Hematopoietic multipotent progenitor cell treated with erythropoietin and hydrocortisone succinate and interleukin-3 and kit ligand, for 6 days (in vitro differentiated cells): Measurements from ENCODE around the gene NEK8.

ENCODE experiments used
- DNase-seq: peaks from one replicate; pipeline ENCODE4 v3.0.0-alpha.2; 2015

The NEK8 gene

DNA sequence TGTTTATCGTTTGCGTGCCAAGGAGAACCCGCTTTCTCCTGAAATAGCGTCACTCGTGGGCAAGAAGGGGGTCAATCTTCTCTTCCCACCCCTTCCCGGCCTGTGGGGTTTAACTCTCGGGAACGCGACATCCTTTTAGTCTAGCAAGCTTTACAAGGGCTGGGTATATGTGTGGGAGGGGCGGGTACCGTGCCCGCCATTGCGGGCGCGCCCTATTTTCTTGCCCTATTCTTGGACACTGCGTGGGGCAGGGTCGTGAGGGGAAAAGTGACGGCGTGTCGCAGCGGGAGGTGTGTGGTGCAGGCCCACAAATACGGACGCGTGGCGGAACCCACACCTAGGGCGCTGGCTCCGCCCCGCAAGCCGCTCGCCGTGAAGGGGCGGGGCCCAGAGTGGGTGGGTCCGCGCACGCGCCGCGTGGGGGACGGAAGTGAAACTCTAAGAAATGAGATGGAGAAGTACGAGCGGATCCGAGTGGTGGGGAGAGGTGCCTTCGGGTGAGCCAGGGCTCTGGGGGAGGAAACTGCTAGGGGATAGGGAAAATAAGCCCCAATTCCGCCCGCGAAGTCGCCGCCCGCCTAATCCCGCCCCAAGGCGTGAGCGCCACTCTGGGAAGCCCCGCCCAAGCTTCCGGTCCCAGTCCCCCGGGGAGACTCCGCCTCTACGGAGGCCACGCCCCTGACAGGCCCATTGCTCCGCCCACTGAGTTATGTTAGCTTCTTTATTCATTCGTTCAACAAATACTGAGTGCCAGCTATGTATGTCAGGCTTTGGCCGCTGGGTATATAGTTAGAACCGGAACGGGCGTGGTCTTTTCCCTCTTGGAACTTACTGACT is at the start of gene NEK8:
NEK8 (plus strand) TSS at position 425 of the 837 bp plus-strand sequence; CDS start at position 451, 26 bp downstream.
- peak; percentile 98 for DNase-seq

DNA sequence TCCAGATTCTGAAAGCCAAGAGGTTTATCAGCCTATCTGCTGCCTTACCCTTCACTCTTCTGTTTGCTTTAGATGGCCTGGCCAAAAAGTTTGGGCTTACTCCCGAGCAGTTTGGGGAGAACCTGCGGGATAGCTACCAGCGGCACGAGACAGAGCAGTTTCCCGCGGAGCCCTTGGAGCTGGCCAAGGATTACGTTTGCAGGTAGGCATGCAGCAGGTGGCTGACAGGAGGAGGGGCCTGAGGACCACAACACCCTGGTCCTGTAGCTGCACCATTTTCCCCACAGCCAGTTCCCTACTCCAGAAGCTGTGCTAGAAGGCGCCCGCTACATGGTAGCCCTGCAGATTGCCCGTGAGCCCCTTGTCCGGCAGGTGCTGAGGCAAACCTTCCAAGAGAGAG is 45.9 kb upstream of the NEK8 start:
- no peak for DNase-seq

DNA sequence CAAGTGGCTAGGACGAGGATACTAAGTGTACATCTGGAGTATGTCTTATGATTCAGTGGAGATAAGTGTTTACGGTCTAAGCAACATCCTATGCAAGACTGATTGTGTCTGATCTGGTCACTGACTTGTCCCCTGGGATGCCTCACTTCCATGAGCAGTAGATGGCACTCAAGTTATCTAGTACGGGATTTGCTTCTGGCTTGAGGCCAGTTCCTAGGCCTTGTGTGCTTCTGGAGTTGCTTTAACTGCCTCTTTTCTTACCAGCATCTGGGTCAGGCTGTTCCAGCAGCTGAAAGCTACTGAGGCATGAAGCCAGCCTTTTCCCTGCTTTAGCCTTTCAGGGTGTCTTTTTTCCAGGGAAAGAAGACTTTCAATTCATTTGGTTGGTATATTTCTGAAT is 43.6 kb upstream of the NEK8 start:
- no peak for DNase-seq

DNA sequence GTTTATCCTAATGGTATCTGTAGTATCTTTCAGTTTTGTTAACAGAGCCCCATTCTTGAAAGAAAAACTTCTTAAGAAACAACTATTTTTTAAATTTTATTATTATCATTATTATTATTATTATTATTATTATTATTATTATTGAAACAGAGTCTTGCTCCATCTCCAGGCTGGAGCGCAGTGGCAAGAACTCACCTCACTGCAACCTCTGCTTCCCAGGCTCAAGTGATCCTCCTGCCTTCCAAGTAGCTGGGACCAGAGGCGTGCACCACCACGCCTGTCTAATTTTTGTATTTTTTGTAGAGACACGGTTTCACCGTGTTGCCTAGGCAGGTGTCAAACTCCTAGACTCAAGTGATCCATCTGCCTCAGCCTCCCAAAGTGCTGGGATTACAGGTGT is 43.2 kb upstream of the NEK8 start:
- DNase-seq: no peak

DNA sequence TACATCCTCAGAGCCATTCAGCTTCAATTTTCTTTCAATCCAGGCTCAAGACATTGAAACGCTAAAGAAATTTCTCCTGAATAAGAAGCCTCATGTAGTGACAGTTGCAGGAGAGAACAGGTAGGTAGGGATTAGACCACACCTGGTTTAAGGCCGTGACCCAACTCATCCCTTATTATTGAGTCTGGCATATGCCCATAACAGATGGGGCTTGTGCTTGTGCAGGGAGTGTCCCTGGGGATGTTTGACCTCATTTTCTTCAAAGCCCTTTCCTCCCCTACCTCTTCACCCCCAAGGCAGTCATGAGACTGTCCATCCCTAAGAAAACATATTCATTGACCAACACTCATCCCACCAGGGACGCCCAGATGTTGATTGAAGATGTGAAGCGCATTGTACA is 42.3 kb upstream of the NEK8 start:
- no peak for DNase-seq

DNA sequence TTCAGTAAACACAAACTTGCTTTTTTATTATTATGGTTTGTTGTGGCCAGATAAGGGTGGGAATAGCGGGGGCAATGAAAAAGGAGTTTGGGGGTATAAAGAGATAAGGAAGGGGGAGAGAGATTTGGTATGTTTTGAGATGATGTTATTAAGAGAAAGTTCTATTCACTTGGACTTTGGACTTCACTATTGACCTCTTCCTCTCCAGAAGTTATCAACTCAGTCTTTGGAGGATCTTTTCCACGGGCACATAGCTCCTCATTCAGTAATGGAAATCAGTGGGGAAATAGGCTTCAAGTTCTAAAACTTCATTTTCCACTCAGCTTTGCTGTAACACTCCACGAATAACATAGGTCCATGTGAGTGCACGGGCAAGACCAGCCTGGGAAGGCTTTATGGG is 40.1 kb upstream of the NEK8 start:
- DNase-seq: no peak

DNA sequence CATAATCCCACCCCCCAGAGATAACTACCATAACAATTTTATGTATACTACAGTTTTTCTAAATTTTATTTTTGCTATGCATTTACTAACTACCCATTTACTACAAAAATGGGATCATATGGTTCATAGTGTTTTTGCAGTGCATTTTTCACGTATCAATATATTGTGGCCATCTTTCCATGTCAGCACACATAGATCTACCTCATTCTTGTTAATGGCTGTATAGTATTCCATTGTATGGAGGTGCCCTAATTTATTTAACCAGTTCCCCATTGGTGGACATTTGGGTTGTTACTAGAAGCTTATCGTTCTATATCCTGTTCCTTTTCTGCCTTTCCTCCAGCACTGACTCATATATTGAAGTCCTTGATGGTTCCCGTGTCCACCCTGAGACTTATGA is 39.6 kb upstream of the NEK8 start:
- DNase-seq: no peak

DNA sequence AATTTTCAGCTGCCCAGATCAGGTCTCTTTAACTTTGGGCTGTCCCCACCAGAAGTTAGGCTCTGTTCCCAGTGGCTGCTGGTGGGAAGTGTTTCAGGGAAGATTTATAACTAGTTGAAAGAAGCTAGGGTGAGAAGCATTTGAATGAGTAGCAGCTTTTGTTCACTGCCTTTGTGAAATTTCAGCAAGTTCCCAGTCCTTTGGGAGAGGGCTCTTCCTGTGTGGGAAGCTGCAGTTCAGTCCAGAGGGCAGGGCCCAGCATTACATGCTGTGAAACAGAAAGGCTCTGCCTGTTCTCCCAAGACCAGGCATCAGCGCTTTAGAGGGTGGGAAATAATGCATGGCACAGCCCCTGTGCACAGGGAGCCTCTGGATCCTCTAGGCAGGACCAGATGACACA is 34.7 kb upstream of the NEK8 start:
- DNase-seq: no peak

DNA sequence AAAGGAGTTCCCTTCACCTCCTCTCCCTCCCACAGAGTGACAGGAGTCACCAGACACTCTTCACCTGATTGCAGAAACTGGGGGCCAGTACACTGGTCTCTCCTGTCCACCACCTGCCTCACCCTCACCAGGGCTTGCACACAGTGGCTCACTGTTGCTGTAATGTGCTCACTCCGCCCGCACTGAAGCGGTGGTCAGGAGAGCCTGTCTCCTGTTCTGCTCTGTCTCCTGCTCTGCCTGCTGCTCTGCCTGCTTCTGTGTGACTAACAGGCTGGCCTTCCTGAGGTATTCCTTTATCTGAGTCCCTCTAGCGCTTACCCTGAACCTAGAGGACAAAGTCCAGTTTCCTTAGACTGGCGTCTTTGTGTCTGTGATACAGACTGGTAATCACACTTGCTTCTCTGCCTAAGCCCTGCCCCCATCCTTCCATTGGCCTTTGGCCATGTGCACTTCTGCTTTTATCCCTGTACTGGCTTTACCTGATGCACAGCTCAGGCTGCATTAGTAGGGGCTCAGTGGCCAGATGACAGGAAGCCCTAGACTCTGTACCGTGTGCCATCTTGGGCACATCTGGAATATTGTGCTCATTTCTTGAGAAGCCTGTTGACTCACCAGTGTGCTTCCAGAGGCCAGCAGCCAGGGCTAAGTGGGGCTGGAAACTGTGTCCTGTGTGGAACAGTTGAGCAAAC is 30.2 kb upstream of the NEK8 start:
- no peak for DNase-seq

DNA sequence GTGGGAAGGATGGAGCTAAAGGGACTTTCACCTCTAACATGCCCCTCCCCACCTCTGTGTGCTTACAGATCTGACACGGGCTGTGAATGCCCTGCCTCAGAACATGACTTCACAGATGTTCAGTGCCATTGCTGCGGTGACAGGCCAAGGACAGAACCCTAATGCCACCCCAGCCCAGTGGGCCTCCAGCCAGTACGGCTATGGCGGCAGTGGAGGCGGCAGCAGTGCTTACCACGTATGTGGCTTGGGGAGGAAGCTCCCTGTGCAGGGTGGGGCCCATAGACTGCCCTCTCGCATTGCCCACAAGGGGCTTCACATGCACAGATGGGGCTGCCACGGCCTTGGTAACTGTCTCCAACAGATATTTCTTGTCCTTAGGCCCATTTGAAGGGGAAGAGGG is 28.3 kb upstream of the NEK8 start:
- DNase-seq: no peak

DNA sequence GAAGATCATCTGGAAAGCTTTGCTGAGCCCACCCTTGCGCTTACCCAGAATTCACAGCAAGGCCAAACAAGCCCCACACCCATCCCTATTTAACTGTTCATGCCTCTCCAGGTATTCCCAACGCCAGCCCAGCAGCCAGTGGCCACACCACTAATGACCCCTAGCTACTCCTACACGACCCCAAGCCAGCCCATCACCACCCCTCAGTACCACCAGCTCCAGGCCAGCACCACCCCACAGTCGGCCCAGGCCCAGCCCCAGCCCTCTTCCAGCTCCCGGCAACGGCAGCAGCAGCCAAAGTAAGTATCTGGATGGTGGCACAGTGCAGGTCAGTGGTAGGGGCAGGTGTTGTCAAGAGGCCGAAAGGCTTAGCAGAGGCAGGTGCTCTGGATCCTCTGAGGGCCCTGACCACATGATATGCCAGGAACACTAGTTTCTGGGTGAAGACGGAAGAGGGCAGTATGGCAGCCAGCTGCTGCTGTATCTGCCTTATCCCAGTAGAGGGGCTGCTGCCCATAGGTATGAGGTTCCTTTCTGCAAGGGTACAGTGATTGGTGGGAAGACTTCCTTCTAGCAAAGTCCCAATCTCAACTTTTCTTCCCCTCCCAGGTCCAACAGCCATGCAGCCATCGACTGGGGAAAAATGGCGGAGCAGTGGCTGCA is 27.6 kb upstream of the NEK8 start:
- DNase-seq: no peak

DNA sequence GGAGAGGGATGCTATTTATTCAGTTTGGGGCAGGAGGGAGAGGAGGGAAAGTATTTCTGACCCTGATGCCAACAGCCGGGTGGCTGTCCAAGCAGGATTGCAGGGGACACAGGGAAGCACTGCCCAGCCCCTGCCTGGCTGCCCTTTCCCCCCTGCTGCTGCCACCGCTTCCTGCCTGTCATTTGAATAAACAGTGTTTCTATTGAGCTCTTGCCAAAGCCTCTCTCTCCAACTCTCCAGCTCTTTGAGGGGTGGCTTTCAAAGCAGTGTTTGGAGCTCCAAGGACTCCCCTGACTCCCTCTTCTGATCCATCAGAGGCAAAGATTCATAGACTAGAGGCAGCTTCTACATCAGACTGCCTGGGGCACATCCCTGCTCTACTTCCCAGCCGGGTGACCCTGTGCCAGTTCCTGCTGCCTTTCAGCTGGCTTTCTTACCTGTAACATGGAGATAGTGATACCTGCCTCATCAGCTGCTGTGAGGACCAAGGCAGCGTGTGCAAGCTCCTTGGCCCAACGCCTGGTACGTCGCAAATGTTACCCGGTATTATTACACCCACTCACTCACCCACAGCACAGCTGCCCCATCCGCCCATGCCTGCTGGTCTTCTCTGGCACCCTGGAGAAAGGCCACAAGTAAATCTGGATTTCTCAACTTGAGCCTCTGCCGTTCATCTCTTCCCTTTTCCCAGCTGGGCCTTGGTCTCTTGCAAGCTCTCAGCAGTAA is 26.4 kb upstream of the NEK8 start:
- DNase-seq: no peak

DNA sequence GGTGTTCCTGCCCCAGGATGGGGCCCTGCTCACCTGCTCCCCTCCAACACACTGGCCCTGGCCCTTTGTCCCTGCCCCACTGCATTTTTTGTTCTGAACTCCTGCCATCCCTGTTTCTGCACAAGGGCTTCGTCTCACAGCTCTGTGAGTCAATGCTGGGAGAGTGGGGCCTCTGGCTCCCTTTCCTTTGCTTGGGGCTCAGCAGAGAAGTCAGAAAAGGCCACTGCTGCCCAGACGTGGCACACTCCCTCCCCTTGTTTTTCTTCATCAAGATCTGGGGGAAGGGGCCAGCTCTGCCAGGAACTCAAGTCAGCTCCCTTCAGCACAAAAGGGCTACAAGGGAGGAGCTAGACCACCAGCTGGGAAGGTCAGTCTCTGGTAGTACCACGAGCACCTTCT is 25.8 kb upstream of the NEK8 start:
- no peak for DNase-seq

DNA sequence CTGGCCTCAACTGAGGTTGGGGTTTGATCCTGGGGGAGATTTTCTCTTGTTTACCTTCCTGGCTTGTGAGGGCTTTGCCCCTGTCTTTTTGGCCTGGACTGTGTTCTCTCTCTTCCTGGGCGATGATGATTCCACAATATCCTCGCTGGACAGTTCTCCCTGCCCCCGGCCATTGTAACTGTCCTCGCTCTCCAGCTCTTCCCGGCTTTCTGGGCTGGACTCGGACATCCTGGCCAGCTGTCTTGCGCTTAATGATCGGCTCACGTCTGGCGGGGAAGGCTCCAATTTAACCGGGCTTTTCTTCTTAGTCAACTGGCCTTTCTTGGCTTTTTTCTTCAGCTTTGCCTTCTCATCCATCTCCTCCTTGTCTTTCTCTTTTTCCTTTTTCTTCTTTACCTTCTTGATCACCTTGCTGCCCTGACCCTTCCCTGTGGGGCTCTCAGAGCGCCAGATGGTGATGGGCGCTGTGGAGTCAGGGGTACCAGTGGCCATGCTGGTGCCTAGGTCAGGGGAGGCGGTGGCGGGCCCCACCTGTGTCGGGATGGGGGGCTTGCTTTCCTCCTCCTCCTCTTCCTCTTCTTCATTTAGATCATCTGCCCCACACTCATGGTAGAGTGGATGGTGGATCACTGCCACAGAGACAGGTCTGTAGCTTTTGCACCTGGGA is 24.9 kb upstream of the NEK8 start:
- DNase-seq: no peak

DNA sequence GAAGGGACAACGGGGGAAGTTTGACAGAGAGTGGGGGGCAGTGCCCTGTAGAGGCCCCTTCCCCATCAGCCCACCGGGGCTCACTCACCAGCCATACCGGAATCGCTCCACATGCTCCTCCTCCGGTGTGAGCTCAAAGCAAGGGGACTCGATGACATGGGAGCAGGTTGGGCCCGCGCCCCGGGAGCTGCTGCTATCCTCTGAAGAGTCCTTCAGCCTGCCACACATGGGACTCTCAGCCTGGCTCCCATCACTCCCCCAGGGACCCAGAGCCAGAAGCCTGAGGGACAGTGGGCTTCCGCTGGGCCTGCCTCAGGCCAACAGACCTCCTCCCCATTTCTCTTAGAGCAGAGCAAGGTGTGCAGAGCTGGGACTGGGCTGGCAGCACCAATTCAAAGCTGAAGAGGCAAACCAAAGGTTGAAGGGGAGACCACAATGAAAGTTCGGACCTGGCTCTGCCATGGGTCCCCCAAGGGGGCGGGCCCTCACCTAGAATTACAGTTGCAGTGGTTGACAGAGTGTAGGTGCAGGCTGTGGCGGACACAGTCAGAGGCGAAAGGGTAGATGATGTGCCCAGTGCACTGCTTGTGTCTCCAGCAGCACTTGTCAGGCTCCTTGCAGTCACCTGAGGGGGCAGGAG is 24.2 kb upstream of the NEK8 start:
- no peak for DNase-seq

DNA sequence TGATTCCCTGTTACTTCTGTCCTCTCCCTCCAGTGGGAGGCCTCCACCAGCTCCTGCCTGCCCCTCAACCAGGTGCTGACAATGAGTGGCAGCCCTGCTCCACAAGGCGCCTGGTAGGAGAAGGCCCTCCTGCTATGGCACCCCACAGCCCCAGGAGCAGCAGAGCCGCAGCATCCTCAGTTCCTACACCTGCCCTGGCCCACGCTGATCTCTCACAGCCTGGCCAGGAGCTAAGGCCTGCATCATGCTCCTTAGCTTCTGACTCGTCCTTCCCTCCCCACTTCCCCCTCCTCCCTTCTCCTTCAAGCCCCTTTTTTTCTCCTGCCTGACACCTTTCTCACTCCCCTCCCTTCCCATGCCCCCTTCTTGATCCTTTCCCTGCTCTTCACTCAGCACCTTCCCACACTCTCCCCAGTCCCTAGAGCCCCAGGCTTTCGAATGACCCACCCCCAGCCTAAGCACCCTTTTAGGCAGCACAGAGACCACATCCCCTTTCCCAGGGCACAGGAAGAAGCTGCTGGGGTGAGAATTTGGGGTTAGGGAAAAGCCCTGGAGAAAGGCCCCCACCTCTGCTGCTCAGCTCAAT is 23.4 kb upstream of the NEK8 start:
- no peak for DNase-seq

DNA sequence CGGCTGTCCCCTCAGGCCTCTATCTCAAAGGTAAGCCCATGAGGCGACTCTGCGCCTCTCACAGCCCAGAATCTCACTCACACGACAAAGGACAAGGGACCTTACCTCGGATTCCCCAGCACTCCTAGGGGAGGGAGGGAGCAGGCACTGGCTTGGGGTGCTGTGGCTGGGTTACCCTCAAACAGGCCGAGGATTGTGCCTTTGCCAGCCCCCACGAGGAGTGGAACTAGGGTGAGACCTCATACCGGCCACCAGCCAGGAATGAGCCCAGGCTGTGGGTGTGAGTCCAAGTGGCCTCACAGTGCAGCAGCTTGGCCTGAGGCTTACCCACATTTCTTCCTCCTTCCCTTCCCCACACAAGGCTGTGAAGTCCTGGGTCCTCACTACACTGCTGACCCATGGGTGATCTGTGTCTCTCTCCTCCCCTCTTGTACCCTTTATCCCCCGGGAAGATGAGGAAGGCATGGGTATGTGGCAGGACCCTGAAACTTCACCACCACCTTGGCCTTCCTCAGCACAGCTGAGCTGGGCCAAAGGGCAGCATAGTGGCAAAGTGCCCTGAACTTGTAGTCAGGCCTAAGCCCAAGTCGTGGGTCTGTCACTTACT is 22.8 kb upstream of the NEK8 start:
- no peak for DNase-seq

DNA sequence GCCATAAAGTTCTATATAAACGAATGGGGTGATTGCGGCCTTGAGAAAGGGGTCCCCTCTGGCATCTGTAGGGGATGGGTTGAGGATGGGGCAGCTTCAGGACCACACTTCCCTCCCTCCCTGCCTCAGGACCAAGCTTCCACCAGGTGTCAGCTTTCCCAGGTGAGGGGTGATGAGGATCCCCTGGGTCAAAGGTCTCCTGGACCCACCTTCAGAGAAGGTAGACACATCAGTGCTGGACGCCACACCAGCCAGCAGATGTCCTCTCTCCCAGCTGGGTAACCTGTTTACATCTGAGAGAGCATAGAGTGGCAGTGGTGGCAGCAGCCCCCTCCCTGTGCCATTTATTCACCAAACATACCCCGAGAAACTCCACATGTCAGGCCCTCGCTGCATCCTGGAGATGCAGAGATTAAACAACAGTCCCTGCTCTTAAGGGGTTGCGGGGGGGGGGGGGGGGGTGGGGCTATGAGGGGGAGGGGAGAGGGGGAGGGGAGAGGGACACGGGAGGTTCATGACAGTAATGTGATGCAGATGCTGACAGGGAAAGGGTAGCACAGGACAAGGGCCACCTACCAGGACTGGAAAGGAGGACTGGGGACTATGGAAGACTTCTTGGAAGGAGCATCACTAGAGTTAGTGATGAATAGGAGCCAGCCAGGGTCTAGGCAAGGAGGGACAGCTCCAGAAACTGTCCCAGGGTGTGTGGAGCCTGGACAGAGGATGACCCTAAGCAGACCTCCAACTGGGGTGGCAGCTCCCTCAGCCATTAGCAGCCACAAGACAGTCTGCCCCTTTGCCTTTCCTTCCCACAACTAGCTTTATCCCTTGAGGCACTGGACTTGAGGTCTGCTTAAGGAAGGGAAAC is 21.9 kb upstream of the NEK8 start:
- no peak for DNase-seq

DNA sequence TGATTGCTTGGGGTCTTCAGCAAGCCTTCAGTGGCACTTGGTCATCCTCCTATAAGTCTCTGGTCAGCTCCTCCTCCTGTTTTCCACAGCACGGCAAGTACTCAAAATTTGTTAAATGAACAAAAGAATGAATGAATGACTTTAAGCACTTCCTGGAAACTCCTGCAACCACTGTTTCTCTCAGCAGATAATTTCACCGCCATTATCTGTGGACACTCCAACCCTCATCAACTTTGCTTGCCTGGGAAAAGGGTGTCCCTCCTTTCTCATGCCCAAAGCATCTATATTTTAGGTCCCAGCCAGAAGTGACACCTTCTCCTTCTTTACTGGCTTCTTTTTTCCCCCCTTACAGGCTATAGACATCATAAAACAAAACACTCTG is 21.3 kb upstream of the NEK8 start:
- no peak for DNase-seq
